Measurements from ENCODE around the gene STRN3. TPM values are rescaled to one million over a fixed set of nuclear protein-coding genes. Genes with fewer than 3 reads are reported as not detected.

The STRN3 gene
- total and polyA plus RNA-seq, 4 donors: 6.8 to 47.5 (median 31.2) TPM

DNA sequence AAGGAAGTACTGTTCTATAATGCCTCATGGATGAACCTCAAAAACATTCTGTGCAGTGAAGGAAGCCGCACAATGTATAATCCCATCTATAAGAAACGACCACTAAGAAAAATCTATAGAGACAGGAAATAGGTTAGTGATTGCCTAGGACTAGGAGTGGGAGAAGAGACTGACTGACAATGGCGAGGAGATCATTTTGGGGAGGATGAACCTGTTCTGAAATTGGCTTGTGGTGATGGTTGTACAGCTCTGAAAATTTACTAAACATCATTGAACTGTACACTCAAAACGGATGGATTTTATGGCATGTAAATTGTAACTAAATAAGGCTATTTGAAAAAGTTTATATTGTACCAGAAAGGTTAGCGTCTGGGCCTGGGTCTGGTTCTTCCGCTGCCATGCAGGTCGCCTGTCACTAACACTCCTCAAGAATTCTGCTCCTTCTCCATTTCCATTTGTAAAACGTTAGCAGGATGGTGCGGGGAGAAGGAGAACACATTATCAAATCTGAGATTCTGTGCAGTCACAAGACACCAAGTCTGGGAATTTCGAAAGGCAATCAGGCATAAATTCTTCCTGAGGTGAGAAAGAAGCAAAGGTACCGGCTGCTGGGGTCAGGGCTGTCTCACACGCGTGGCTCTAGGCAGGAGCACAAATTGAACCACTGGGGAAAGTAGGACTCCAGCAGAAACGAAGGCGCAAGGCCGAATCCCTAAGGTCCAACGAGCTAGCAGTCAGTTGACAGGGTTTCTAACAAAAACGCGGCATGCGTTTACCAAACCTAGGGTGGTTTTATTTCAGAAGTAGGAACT, 152.7 kb downstream of the STRN3 start:
- no peaks in the 10 kb centered on the region for H3K27me3 ChIP-seq (ENCODE audit: control insufficient read depth in 4 of 4, insufficient read depth in 4 of 4, low read length in 3 of 4)
- H3K9ac ChIP-seq (ENCODE audit: low read depth in 1 of 2, low read length in 2 of 2): no peak overlapping the region

DNA sequence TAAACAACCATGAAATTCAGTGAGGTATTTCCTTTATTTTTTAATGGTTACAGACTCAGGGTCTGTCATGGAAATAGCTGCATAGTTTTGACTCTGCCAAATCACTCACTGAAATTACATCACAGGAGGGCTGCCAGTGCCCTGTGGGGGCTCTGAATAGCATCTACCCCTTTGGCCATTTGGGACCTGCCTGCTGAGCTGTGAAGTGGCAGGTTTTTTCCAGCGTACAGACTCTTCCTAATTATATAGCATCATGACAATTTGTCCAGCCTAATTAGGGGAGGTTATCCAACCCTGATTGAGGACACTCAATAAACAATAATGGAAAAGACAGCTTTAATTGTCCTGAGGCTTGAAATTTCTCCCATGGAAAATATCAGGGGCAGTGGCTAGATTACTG, 153.6 kb downstream of the STRN3 start:
- Histone ChIP-seq H3K36me3 (ENCODE audit: control insufficient read depth in 4 of 4, insufficient read depth in 3 of 4, low read depth in 1 of 4, low read length in 3 of 4) (no peaks in the 10 kb centered on the region), H3K9me3 (ENCODE audit: control insufficient read depth in 4 of 4, low read length in 3 of 4) (no peaks in the 10 kb centered on the region), H3K4me3 (ENCODE audit: low read depth in 1 of 3, low read length in 3 of 3) (no peak overlapping the region), H3K4me1 (ENCODE audit: control insufficient read depth in 4 of 4, insufficient read depth in 4 of 4, low read length in 3 of 4) (peaks cover 6 to 18% (median 14%) of the 10 kb centered on the region in 4 donors), H3K9ac (ENCODE audit: low read depth in 1 of 2, low read length in 2 of 2) (no peak overlapping the region), H3K27me3 (ENCODE audit: control insufficient read depth in 4 of 4, insufficient read depth in 4 of 4, low read length in 3 of 4) (no peaks in the 10 kb centered on the region), H3K27ac (ENCODE audit: low read depth in 1 of 2, low read length in 2 of 2) (no peak overlapping the region)
- no peak for DNase-seq (ENCODE audit: low spot score)
- WGBS: 94% methylated on average over 1 of the region's 1 CpG
- TF ChIP-seq FOXA2 (IDR thresholded peaks at IDR 0.05) (no peak), YY1 (IDR thresholded peaks at IDR 0.05) (no peak), HNF4A (conservative IDR thresholded peaks at IDR 0.05) (no peak), NR2F2 (IDR thresholded peaks at IDR 0.05) (no peak), GABPA (IDR thresholded peaks at IDR 0.05 in 1 of 2, conservative IDR thresholded peaks at IDR 0.05 in 1 of 2) (no peak), RXRA (IDR thresholded peaks at IDR 0.05) (no peak), JUND (IDR thresholded peaks at IDR 0.05) (no peak), RAD21 (IDR thresholded peaks at IDR 0.05) (no peak), FOXA1 (IDR thresholded peaks at IDR 0.05) (no peak), EGR1 (IDR thresholded peaks at IDR 0.05; ENCODE audit: low read depth in 2 of 2) (no peak), TAF1 (conservative IDR thresholded peaks at IDR 0.05) (no peak), SP1 (IDR thresholded peaks at IDR 0.05) (no peak), HNF4G (IDR thresholded peaks at IDR 0.05) (no peak)
- TF ChIP-seq, protein P1, sequence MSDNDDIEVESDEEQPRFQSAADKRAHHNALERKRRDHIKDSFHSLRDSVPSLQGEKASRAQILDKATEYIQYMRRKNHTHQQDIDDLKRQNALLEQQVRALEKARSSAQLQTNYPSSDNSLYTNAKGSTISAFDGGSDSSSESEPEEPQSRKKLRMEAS (IDR thresholded peaks at IDR 0.05): no peak
- TF ChIP-seq, protein P2, sequence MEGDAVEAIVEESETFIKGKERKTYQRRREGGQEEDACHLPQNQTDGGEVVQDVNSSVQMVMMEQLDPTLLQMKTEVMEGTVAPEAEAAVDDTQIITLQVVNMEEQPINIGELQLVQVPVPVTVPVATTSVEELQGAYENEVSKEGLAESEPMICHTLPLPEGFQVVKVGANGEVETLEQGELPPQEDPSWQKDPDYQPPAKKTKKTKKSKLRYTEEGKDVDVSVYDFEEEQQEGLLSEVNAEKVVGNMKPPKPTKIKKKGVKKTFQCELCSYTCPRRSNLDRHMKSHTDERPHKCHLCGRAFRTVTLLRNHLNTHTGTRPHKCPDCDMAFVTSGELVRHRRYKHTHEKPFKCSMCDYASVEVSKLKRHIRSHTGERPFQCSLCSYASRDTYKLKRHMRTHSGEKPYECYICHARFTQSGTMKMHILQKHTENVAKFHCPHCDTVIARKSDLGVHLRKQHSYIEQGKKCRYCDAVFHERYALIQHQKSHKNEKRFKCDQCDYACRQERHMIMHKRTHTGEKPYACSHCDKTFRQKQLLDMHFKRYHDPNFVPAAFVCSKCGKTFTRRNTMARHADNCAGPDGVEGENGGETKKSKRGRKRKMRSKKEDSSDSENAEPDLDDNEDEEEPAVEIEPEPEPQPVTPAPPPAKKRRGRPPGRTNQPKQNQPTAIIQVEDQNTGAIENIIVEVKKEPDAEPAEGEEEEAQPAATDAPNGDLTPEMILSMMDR (IDR thresholded peaks at IDR 0.05; ENCODE audit: low read depth, low read length, missing input control): no peak
- TF ChIP-seq, protein P3, sequence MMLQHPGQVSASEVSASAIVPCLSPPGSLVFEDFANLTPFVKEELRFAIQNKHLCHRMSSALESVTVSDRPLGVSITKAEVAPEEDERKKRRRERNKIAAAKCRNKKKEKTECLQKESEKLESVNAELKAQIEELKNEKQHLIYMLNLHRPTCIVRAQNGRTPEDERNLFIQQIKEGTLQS (IDR thresholded peaks at IDR 0.05): no peak
- TF ChIP-seq, protein P4, sequence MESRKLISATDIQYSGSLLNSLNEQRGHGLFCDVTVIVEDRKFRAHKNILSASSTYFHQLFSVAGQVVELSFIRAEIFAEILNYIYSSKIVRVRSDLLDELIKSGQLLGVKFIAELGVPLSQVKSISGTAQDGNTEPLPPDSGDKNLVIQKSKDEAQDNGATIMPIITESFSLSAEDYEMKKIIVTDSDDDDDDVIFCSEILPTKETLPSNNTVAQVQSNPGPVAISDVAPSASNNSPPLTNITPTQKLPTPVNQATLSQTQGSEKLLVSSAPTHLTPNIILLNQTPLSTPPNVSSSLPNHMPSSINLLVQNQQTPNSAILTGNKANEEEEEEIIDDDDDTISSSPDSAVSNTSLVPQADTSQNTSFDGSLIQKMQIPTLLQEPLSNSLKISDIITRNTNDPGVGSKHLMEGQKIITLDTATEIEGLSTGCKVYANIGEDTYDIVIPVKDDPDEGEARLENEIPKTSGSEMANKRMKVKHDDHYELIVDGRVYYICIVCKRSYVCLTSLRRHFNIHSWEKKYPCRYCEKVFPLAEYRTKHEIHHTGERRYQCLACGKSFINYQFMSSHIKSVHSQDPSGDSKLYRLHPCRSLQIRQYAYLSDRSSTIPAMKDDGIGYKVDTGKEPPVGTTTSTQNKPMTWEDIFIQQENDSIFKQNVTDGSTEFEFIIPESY (IDR thresholded peaks at IDR 0.05): no peak
- TF ChIP-seq, protein P5, sequence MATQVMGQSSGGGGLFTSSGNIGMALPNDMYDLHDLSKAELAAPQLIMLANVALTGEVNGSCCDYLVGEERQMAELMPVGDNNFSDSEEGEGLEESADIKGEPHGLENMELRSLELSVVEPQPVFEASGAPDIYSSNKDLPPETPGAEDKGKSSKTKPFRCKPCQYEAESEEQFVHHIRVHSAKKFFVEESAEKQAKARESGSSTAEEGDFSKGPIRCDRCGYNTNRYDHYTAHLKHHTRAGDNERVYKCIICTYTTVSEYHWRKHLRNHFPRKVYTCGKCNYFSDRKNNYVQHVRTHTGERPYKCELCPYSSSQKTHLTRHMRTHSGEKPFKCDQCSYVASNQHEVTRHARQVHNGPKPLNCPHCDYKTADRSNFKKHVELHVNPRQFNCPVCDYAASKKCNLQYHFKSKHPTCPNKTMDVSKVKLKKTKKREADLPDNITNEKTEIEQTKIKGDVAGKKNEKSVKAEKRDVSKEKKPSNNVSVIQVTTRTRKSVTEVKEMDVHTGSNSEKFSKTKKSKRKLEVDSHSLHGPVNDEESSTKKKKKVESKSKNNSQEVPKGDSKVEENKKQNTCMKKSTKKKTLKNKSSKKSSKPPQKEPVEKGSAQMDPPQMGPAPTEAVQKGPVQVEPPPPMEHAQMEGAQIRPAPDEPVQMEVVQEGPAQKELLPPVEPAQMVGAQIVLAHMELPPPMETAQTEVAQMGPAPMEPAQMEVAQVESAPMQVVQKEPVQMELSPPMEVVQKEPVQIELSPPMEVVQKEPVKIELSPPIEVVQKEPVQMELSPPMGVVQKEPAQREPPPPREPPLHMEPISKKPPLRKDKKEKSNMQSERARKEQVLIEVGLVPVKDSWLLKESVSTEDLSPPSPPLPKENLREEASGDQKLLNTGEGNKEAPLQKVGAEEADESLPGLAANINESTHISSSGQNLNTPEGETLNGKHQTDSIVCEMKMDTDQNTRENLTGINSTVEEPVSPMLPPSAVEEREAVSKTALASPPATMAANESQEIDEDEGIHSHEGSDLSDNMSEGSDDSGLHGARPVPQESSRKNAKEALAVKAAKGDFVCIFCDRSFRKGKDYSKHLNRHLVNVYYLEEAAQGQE (IDR thresholded peaks at IDR 0.05): no peak

More for the DNA sequence above, 152.7 kb downstream of the STRN3 start:
- Histone ChIP-seq H3K9me3 (ENCODE audit: control insufficient read depth in 4 of 4, low read length in 3 of 4) (no peaks in the 10 kb centered on the region), H3K27ac (ENCODE audit: low read depth in 1 of 2, low read length in 2 of 2) (no peak overlapping the region), H3K4me1 (ENCODE audit: control insufficient read depth in 4 of 4, insufficient read depth in 4 of 4, low read length in 3 of 4) (peaks cover 6 to 18% (median 14%) of the 10 kb centered on the region in 4 donors), H3K4me3 (ENCODE audit: low read depth in 1 of 3, low read length in 3 of 3) (peak overlapping the region in 1 of 3 donors; percentile 60), H3K36me3 (ENCODE audit: control insufficient read depth in 4 of 4, insufficient read depth in 3 of 4, low read depth in 1 of 4, low read length in 3 of 4) (no peaks in the 10 kb centered on the region)
- TF ChIP-seq, protein P1 (IDR thresholded peaks at IDR 0.05): no peak
- DNase-seq (ENCODE audit: low spot score): no peak
- WGBS: 80% methylated on average over 20 of the region's 20 CpGs

All from liver (tissue), 9 donors.